ENCODE results near the gene DIAPH2. TPM values are rescaled to one million over a fixed set of nuclear protein-coding genes. Genes with fewer than 3 reads are reported as not detected.

DIAPH2 gene
- polyA plus RNA-seq, 1 experiment: 10.6 TPM

DNA sequence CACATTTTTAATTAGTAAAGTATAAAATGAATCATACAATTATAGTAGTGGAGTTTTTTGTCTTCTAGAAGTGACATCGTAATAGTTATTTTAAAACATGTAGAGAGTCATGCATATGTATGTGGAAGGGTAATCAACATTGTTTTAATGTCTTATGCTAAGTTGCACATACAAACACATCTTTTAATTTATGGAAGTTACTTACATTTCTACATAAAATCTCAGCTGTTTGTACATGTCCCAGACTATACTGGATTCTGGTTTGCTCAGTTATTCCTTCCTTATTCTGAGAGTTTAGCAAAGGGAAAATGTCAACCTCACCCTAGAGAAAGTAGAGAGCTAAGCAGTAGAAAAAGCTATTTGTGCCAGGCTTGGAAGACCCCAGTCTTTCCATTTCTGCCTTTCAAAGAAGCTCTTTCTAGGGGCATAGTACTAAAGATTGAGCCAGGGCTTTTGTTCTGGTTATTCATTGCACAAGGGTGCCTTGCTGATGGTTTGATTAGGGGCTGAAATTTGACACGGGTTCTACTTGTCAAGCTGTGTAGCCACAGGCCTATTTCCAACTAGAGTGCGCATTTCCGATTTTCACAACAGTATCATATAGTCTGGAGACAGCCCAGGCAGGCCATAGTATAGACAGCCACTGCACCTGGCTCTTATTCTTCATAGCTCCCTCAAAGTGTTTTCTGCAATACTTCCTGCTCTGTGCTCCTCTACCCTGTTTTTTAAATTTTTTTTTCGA, 305.4 kb downstream of the DIAPH2 start:
- H3K27me3 ChIP-seq (ENCODE audit: control insufficient read depth, insufficient read depth, low read length): no peaks in the 10 kb centered on the region
- DNase-seq (ENCODE audit: low read depth, low spot score): no peak
- H3K27ac ChIP-seq (ENCODE audit: low read depth, low read length): no peak overlapping the region
- POLR2A ChIA-PET: no interaction called here
- no peaks in the 10 kb centered on the region for H3K9me3 ChIP-seq (ENCODE audit: control insufficient read depth, insufficient read depth, low read length)
- CTCF ChIA-PET: no interaction called here
- no peak overlapping the region for H3K4me3 ChIP-seq (ENCODE audit: low read depth, low read length)
- TF ChIP-seq, protein P1, sequence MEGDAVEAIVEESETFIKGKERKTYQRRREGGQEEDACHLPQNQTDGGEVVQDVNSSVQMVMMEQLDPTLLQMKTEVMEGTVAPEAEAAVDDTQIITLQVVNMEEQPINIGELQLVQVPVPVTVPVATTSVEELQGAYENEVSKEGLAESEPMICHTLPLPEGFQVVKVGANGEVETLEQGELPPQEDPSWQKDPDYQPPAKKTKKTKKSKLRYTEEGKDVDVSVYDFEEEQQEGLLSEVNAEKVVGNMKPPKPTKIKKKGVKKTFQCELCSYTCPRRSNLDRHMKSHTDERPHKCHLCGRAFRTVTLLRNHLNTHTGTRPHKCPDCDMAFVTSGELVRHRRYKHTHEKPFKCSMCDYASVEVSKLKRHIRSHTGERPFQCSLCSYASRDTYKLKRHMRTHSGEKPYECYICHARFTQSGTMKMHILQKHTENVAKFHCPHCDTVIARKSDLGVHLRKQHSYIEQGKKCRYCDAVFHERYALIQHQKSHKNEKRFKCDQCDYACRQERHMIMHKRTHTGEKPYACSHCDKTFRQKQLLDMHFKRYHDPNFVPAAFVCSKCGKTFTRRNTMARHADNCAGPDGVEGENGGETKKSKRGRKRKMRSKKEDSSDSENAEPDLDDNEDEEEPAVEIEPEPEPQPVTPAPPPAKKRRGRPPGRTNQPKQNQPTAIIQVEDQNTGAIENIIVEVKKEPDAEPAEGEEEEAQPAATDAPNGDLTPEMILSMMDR (IDR thresholded peaks at IDR 0.05; ENCODE audit: low read depth, low read length): no peak

DNA sequence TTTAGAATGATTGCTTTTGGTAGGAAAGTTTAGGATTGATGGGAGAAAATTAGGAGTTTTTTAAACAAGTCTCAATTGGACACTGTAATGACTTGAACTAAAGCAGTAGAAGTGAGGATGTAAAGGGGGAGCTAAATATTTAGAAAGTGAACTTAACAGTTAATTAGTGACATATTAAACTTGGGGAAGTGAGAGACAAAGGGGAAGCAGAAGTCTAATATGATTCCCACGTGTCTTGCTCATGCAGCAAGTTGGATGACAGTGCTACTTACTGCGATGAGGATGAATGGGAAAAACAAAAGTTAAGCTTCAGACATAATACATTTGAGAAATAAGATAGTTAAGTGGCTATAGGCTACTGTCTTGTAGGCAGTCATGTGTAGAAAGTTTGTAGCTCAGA, 309.5 kb downstream of the DIAPH2 start:
- no peaks in the 10 kb centered on the region for H3K27me3 ChIP-seq (ENCODE audit: control insufficient read depth, insufficient read depth, low read length)
- H3K27ac ChIP-seq (ENCODE audit: low read depth, low read length): no peak overlapping the region
- no peaks in the 10 kb centered on the region for H3K9me3 ChIP-seq (ENCODE audit: control insufficient read depth, insufficient read depth, low read length)
- TF ChIP-seq, protein P1 (IDR thresholded peaks at IDR 0.05; ENCODE audit: low read depth, low read length): no peak
- POLR2A ChIA-PET: no interaction called here
- DNase-seq (ENCODE audit: low read depth, low spot score): no peak
- CTCF ChIA-PET: no interaction called here
- H3K4me3 ChIP-seq (ENCODE audit: low read depth, low read length): no peak overlapping the region

DNA sequence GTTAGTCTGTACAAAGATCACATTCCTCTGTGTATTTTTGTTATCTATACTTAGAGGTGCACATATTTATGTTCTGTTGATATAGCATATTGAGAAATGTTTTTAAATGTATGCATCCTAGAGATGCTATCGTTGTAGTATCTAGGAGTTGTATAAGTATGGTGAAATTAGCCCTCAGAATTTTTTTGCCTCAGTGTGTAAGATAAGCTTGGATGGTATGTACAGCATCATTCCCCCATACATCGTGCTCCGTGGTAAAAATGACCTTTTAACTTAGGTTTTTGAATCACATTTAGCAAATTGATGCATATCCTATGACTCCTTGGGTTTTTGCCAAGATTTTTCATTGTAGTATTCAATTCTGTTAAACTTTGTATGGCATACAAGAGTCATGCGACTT, 312.6 kb downstream of the DIAPH2 start:
- Histone ChIP-seq H3K4me3 (ENCODE audit: low read depth, low read length) (no peak overlapping the region), H3K27ac (ENCODE audit: low read depth, low read length) (no peak overlapping the region), H3K9me3 (ENCODE audit: control insufficient read depth, insufficient read depth, low read length) (no peaks in the 10 kb centered on the region), H3K27me3 (ENCODE audit: control insufficient read depth, insufficient read depth, low read length) (no peaks in the 10 kb centered on the region)
- CTCF ChIA-PET: no interaction called here
- POLR2A ChIA-PET: no interaction called here
- no peak for DNase-seq (ENCODE audit: low read depth, low spot score)
- TF ChIP-seq, protein P1 (IDR thresholded peaks at IDR 0.05; ENCODE audit: low read depth, low read length): no peak

DNA sequence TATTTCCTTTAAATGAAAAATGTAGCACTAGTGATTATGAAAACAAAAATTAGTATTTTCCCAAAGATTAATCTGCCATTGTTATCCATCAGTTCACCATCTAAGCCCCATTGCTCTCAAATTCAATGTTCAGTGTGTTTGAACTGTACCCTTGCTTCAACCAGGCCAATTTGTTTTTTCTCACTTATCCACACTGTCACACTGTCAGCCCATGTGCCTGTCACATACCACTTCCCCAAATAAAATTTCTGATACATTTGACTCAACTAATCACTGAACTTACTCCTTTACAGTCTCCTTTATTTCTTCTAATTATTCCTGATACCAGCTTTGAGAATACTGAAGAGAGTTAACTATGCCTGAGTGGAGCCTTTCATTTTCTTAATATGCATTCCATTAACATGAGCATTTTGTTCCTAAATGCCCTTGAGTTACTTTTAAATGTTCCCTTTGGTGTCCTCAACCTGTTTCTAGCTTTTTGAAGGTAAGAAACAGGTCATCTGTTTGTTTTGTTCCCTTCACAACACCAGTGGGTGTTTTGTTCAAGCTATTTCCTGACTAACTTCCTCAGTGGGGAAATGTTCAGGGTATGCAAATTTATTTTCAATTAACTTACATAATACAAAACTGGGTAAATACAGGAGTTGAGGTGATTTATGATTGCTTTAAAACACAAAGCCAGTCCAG, 316.2 kb downstream of the DIAPH2 start:
- no peaks in the 10 kb centered on the region for H3K27me3 ChIP-seq (ENCODE audit: control insufficient read depth, insufficient read depth, low read length)
- no peak for DNase-seq (ENCODE audit: low read depth, low spot score)
- TF ChIP-seq, protein P1 (IDR thresholded peaks at IDR 0.05; ENCODE audit: low read depth, low read length): no peak
- ChIA-PET POLR2A (no interaction called here), CTCF (no interaction called here)
- no peak overlapping the region for H3K4me3 ChIP-seq (ENCODE audit: low read depth, low read length)
- no peak overlapping the region for H3K27ac ChIP-seq (ENCODE audit: low read depth, low read length)
- H3K9me3 ChIP-seq (ENCODE audit: control insufficient read depth, insufficient read depth, low read length): no peaks in the 10 kb centered on the region

DNA sequence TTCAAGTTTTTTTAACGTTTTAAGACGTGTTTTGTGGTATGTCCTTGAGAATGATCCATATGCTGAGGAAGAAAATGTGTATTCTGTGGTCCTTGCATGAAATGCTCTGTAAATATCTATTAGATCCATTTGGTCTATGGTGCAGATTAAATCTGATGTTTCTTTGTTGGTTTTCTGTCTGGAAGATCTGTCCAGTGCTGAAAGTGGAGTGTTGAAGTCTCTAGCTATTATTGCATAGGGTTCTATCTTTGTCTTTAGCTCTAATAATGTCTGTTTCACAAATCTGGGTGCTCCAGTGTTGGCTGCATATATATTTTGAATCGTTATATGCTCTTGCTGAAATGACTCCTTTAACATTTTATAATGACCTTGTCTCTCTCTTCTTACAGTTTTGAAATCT, 321.5 kb downstream of the DIAPH2 start:
- POLR2A ChIA-PET: interaction anchor here (0.6 kb wide), 1 partner anchor 167 kb away, joined by 3 read pairs; no protein-coding TSS in a partner anchor
- no peak overlapping the region for H3K4me3 ChIP-seq (ENCODE audit: low read depth, low read length)
- TF ChIP-seq, protein P1 (IDR thresholded peaks at IDR 0.05; ENCODE audit: low read depth, low read length): no peak
- no peaks in the 10 kb centered on the region for H3K27me3 ChIP-seq (ENCODE audit: control insufficient read depth, insufficient read depth, low read length)
- CTCF ChIA-PET: no interaction called here
- H3K9me3 ChIP-seq (ENCODE audit: control insufficient read depth, insufficient read depth, low read length): no peaks in the 10 kb centered on the region
- H3K27ac ChIP-seq (ENCODE audit: low read depth, low read length): no peak overlapping the region
- no peak for DNase-seq (ENCODE audit: low read depth, low spot score)
